Activated T-helper 1 cell treated with anti-CD3 and anti-CD28 coated beads, Interleukin-12 subunit alpha, Interleukin-12 subunit beta, Interleukin-2, Interleukin-4 antibody, amounts not matched to agents 30 ng/mL and 10 ng/mL and 1 ng/mL, durations not matched to agents 14 hours and 24 hours and 36 hours (primary cell): Measurements from ENCODE around the gene MROH7. TPM values are rescaled to one million over a fixed set of nuclear protein-coding genes. Genes with fewer than 3 reads are reported as not detected.

Experiments
- DNase-seq: peaks from one replicate; pipeline ENCODE4 v3.0.0; 2021; ENCODE audit warnings: low spot score
- H3K27ac Mint-ChIP-seq: one replicate; pipeline ENCODE4 v1.8.0; 2021; ENCODE audit warnings: mild to moderate bottlenecking, mixed read lengths
- H3K27me3 Mint-ChIP-seq: one replicate; pipeline ENCODE4 v1.8.0; 2022; ENCODE audit warnings: mild to moderate bottlenecking, moderate library complexity, mixed read lengths; ENCODE audit not compliant: insufficient read depth
- H3K36me3 Mint-ChIP-seq: one replicate; pipeline ENCODE4 v1.8.0; 2021; ENCODE audit warnings: low read depth, mixed read lengths
- H3K4me1 Mint-ChIP-seq: one replicate; pipeline ENCODE4 v1.8.0; 2021; ENCODE audit warnings: low read depth, mixed read lengths
- H3K4me3 Mint-ChIP-seq: one replicate; pipeline ENCODE4 v1.8.0; 2021; ENCODE audit warnings: mild to moderate bottlenecking, moderate library complexity, mixed read lengths
- H3K9me3 Mint-ChIP-seq: one replicate; pipeline ENCODE4 v1.8.0; 2021; ENCODE audit warnings: mixed read lengths
- intact Hi-C: fragments of 100-400 bp; cut with micrococcal nuclease; formaldehyde crosslinking; loops from one replicate; pipeline ENCODE4 v1.15.1; 2024
- total RNA-seq: library from RNA; stranded (reverse); gene quantifications from 2 replicates; pipeline ENCODE4 v1.2.3, GENCODE V29; 2022

Gene MROH7
- total RNA-seq, 1 donor from 2014 or later = not detected

GRCh38 chr1:54604572-54605370, 36.8 kb upstream of the MROH7 start:
- no peak for DNase-seq
- peaks cover 5% of the 10 kb centered on the region for H3K4me1 Mint-ChIP-seq
- H3K36me3 Mint-ChIP-seq = no peaks in the 10 kb centered on the region
- H3K27me3 Mint-ChIP-seq = no peaks in the 10 kb centered on the region
- no peak overlapping the region for H3K27ac Mint-ChIP-seq
- intact Hi-C loops = no loop called here
- no peaks in the 10 kb centered on the region for H3K9me3 Mint-ChIP-seq
- H3K4me3 Mint-ChIP-seq = no peak overlapping the region

GRCh38 chr1:54606096-54606989, 35.2 kb upstream of the MROH7 start:
- Mint-ChIP-seq H3K4me3 (no peak overlapping the region), H3K27me3 (no peaks in the 10 kb centered on the region), H3K9me3 (no peaks in the 10 kb centered on the region), H3K4me1 (peaks cover 5% of the 10 kb centered on the region), H3K36me3 (no peaks in the 10 kb centered on the region), H3K27ac (no peak overlapping the region)
- intact Hi-C loops = no loop called here
- DNase-seq = no peak

DNA sequence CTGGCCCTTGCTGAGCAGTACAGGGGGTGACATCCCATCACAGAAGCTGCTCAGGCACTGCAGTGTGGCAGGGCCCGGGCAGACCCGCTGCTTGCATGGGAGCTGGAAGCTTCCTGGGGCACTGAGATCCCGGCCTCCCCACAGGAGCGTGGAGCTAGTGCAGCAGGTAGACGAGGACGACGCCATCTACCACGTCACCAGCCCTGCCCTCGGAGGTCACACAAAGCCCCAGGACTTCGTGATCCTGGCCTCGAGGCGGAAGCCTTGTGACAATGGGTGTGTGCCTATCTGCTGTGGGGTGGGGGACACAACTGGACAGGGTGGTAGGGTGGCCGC, 34.6 kb upstream of the MROH7 start:
- Mint-ChIP-seq H3K4me3 (no peak overlapping the region), H3K27me3 (no peaks in the 10 kb centered on the region), H3K4me1 (peaks cover 5% of the 10 kb centered on the region), H3K27ac (no peak overlapping the region), H3K36me3 (no peaks in the 10 kb centered on the region), H3K9me3 (no peaks in the 10 kb centered on the region)
- DNase-seq = no peak
- intact Hi-C loops = no loop called here

DNA sequence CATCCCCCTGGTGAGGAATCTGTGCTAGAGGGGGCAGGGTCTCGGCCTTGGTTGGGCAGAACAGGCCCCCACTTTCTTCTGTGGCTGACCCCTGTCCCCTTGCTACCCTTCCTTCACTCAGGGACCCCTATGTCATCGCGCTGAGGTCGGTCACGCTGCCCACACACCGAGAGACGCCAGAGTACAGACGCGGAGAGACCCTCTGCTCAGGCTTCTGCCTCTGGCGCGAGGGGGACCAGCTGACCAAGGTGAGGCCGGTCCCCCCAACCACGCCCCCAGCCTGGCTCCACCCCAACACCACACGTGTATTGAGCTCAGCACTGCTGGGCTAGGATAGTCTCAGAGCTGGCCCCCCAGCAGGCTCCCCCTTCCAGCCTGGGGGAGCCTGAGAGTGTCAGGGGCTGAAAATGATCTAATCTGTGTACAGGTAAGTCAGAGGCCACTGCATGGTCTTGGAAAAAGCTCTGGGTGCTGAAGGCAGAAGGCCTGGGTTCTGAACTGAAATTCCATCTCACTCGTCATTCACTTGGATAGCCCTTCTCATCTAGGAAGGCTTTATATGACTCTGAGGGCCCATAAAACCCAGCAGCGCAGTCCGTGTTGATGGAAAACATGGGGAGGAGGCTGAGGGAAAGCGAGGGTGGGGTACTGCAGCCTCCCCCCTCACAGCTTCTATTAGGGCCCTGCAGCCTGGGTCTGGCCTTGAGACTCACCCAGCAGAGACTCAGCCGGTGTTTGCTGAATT, 33.6 kb upstream of the MROH7 start:
- Mint-ChIP-seq H3K9me3 (no peaks in the 10 kb centered on the region), H3K4me1 (peaks cover 5% of the 10 kb centered on the region), H3K4me3 (no peak overlapping the region), H3K27me3 (no peaks in the 10 kb centered on the region), H3K27ac (no peak overlapping the region), H3K36me3 (no peaks in the 10 kb centered on the region)
- no peak for DNase-seq
- intact Hi-C loops = no loop called here

GRCh38 chr1:54608566-54609230, 32.9 kb upstream of the MROH7 start:
- Mint-ChIP-seq H3K4me3 (no peak overlapping the region), H3K27ac (no peak overlapping the region), H3K4me1 (peaks cover 5% of the 10 kb centered on the region), H3K9me3 (no peaks in the 10 kb centered on the region), H3K36me3 (no peaks in the 10 kb centered on the region), H3K27me3 (no peaks in the 10 kb centered on the region)
- no peak for DNase-seq
- intact Hi-C loops = no loop called here

DNA sequence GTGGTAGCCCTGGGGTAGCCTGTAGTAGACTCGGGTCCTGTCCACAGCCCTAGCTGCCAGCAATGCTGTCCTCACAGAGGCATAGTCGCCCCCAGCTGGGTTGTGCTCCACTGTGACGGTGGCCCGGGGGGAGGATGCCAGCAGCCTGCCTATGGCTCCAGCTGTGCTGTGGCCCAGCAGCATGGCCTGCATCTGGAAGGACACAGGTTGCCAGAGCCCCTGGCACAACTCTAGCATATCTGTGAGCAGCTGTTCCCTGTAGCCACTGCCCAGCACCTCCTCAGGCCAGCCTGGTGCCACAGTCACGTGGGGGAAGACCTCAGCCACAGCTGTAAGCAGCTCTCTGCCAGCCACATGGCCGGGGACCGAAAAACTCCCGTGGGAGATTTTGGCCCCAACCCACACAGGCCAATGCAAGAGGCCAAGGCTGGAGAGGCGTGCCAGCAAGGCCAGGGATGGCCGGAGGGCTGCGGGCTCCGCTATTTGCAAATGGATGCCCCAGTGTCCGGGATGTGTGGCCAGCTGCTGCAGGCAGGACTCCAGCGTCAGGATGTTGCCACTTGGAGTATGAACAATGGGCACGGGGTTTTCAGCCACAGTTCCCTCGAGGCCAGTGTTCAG, 32.2 kb upstream of the MROH7 start:
- H3K27ac Mint-ChIP-seq = no peak overlapping the region
- H3K4me3 Mint-ChIP-seq = no peak overlapping the region
- no peaks in the 10 kb centered on the region for H3K27me3 Mint-ChIP-seq
- intact Hi-C loops = no loop called here
- no peaks in the 10 kb centered on the region for H3K36me3 Mint-ChIP-seq
- no peak for DNase-seq
- H3K9me3 Mint-ChIP-seq = no peaks in the 10 kb centered on the region
- H3K4me1 Mint-ChIP-seq = peaks cover 4% of the 10 kb centered on the region

DNA sequence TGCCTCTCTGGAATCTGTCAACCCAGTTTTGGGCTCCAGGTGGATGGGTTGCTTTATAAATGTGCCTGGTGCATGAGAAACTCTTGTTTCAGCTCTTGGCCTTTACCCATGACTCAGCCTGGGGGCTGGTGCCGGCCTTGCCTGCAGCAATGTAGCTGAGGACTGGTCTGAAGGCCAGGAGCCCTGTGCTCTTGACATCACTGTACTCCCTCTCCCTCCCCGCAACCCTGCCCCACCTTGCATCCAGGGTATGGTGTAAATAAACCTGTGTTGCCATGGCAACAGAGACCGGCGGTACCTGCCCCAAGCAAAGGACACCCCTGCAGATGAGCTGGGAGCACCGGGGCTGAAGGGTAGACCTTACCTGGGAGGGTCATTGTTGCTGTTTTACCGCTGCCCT, 31.5 kb upstream of the MROH7 start:
- H3K27me3 Mint-ChIP-seq = no peaks in the 10 kb centered on the region
- DNase-seq = no peak
- no peaks in the 10 kb centered on the region for H3K9me3 Mint-ChIP-seq
- intact Hi-C loops = no loop called here
- H3K4me3 Mint-ChIP-seq = no peak overlapping the region
- no peaks in the 10 kb centered on the region for H3K36me3 Mint-ChIP-seq
- no peaks in the 10 kb centered on the region for H3K4me1 Mint-ChIP-seq
- no peak overlapping the region for H3K27ac Mint-ChIP-seq

DNA sequence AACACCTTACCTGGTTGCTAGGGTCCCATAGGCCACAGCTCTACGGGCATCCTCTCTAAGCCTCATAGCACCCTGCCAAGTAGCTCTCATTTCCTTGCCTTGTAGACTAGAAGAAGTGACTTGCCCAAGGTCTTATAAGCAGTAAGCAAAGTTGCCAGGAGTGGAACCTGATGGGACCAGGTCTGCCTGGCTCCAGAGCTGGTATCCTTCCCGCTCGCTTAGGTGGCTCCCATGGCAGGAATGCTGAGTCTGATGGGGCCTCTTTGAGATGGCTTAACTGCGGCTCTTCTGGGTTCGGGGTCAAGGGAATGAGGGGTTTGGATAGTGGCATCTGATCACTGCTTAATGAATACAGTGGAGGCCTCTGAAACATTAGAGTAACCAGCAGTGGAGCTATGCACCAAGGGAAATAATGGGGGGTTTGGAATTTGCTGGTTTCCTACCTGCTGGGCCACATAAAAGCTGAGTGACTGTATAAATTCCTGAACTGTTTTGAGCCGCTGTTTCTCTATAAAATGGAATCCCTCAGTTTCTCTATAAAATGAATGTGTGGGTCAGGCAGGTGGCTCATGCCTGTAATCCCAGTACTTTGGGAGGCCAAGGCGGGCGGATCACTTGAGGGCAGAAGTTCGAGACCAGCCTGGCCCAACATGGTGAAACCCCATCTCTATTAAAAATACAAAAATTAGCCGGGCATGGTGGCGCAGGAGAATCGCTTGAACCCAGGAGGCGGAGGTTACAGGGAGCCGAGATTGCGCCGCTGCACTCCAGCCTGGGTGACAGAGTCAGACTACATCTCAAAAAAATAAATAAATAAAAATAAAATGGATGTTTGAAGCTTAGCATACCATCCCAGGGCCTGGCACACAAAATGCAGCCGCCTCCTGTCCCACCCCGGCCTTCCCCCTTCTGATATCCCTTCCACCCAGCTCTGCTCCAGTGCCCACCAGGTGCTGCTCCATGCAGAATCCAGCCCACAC, 30.7 kb upstream of the MROH7 start:
- no peak overlapping the region for H3K4me3 Mint-ChIP-seq
- no peaks in the 10 kb centered on the region for H3K36me3 Mint-ChIP-seq
- intact Hi-C loops = no loop called here
- no peaks in the 10 kb centered on the region for H3K9me3 Mint-ChIP-seq
- DNase-seq = no peak
- no peak overlapping the region for H3K27ac Mint-ChIP-seq
- no peaks in the 10 kb centered on the region for H3K4me1 Mint-ChIP-seq
- H3K27me3 Mint-ChIP-seq = no peaks in the 10 kb centered on the region

DNA sequence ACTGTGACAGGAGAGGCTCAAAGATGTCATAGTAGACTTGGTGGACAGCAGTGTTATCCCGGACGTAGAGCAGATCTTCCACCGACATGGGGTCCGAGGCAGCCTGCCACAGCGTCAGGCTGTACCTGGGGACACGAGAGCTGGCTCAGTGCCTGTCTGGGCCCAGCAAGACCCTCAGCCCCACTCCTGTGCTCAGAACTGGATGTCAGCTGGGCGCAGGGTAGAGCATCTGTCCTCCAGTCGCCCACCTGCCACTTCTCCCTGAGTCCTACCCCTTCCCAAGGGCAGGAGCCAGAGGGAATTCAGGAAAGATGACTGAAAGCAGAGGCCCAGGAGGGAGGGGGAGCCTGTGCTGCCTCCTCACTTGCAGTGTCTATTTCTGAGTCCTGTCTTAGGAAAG, 30.0 kb upstream of the MROH7 start:
- Mint-ChIP-seq H3K36me3 (no peaks in the 10 kb centered on the region), H3K4me1 (no peaks in the 10 kb centered on the region), H3K27ac (no peak overlapping the region), H3K27me3 (no peaks in the 10 kb centered on the region), H3K4me3 (no peak overlapping the region), H3K9me3 (no peaks in the 10 kb centered on the region)
- intact Hi-C loops = no loop called here
- DNase-seq = no peak

DNA sequence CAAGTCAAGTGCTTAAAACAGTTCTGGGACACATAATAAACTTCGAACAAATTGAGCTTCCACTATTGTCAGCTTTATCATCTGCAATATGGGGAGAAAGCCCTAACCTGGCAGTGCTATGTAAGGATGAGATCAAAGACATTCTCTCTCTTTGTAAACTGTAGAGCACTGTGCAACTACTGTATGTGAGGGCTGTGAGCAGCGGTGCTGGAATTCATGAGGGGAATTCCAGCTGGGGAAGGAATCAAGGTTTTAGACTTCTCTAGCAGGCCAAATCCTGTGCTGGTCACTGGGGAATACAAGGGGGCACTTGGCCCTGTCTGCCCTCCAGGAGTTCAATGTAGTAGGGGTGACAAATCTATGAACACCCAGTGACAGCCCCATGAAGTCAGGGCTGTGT, 27.6 kb upstream of the MROH7 start:
- intact Hi-C loops = no loop called here
- no peaks in the 10 kb centered on the region for H3K27me3 Mint-ChIP-seq
- no peaks in the 10 kb centered on the region for H3K9me3 Mint-ChIP-seq
- H3K36me3 Mint-ChIP-seq = no peaks in the 10 kb centered on the region
- DNase-seq = no peak
- no peak overlapping the region for H3K27ac Mint-ChIP-seq
- no peak overlapping the region for H3K4me3 Mint-ChIP-seq
- no peaks in the 10 kb centered on the region for H3K4me1 Mint-ChIP-seq

DNA sequence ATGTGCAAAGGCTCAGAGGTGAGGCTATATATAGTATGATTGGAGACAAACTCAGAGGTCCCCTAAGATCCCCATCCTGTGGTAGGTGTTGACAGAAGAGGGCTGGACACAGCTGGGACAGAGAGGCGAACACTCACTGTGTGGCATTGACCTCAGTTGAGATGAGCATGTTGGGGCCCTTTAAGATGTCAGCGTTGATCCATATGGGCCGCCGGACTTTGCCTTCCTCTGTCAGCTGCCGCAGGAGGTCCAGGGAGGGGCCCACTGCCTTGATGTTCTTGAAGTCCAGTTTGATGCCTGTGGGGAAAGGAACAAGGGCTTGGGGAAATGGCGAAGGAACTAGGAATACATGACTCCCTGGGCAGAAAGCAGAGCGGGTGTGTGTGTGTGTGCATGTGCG, 27.0 kb upstream of the MROH7 start:
- no peak overlapping the region for H3K4me3 Mint-ChIP-seq
- intact Hi-C loops = no loop called here
- H3K27me3 Mint-ChIP-seq = no peaks in the 10 kb centered on the region
- no peak overlapping the region for H3K27ac Mint-ChIP-seq
- no peaks in the 10 kb centered on the region for H3K4me1 Mint-ChIP-seq
- DNase-seq = no peak
- no peaks in the 10 kb centered on the region for H3K9me3 Mint-ChIP-seq
- H3K36me3 Mint-ChIP-seq = no peaks in the 10 kb centered on the region
